HEK293 (cell line): ENCODE measurements around the gene CCDC201.

ENCODE experiments used
- CTCF ChIA-PET: fragments of 350-600 bp; formaldehyde crosslinking; extraction: SDS; loops from one replicate; lab custom pipeline; 2021; ENCODE audit warnings: antibody characterized with exemption; lab: Yijun Ruan, JAX
- POLR2A ChIA-PET: fragments of 300-600 bp; formaldehyde crosslinking; extraction: SDS; loops from one replicate; lab custom pipeline; 2020; ENCODE audit warnings: antibody characterized with exemption, inconsistent platforms; lab: Yijun Ruan, JAX
- H3K27ac ChIP-seq: fragments of 200-500 bp; sonication (Bioruptor generic); 2 replicates; pipeline ENCODE4 v1.5.1; 2014; ENCODE audit warnings: low read depth, low read length, control low read depth, inconsistent platforms; ENCODE audit errors: extremely low read depth
- H3K36me3 ChIP-seq, 2 experiments: fragments of 200-500 bp in 1 of 2; sonication (Bioruptor generic) in 1 of 2; 1 replicate in 1 of 2; 2 replicates in 1 of 2; pipeline ENCODE4 v1.5.1; 2014 to 2017; ENCODE audit warnings: inconsistent platforms in 2 of 2, low read length in 2 of 2; ENCODE audit not compliant: control insufficient read depth in 2 of 2, insufficient read depth in 1 of 2
- H3K4me1 ChIP-seq: fragments of 200-500 bp; sonication (Bioruptor generic); 2 replicates; pipeline ENCODE4 v1.5.1; 2014; ENCODE audit warnings: mild to moderate bottlenecking, low read length, inconsistent platforms; ENCODE audit not compliant: control insufficient read depth, insufficient read depth
- H3K4me3 ChIP-seq: 2 replicates; pipeline ENCODE4 v1.5.1; 2011; ENCODE audit warnings: low read depth, mild to moderate bottlenecking, control low read depth, low read length, moderate library complexity
- H3K9me3 ChIP-seq: fragments of 200-500 bp; sonication (Bioruptor generic); 2 replicates; pipeline ENCODE4 v1.5.1; 2014; ENCODE audit warnings: low read depth, low read length, inconsistent platforms; ENCODE audit not compliant: control insufficient read depth, insufficient read depth
- GLIS2 ChIP-seq: fragments of 450-650 bp; formaldehyde crosslinking; IDR thresholded peaks from 2 replicates; pipeline ENCODE4 v1.5.1; 2016; ENCODE audit warnings: missing biosample characterization, missing genetic modification characterization
- KLF7 ChIP-seq: fragments of 450-650 bp; formaldehyde crosslinking; IDR thresholded peaks from 2 replicates; pipeline ENCODE4 v1.5.1; 2016; ENCODE audit warnings: missing biosample characterization, missing genetic modification characterization, borderline replicate concordance
- MYNN ChIP-seq: fragments of 450-650 bp; formaldehyde crosslinking; IDR thresholded peaks from 2 replicates; pipeline ENCODE4 v1.5.1; 2016; ENCODE audit warnings: missing biosample characterization, missing genetic modification characterization, borderline replicate concordance
- PRDM6 ChIP-seq: fragments of 450-650 bp; formaldehyde crosslinking; IDR thresholded peaks from 2 replicates; pipeline ENCODE4 v1.5.1; 2017; ENCODE audit warnings: missing biosample characterization, missing genetic modification characterization
- RBAK ChIP-seq: fragments of 450-650 bp; formaldehyde crosslinking; IDR thresholded peaks from 2 replicates; pipeline ENCODE4 v1.5.1; 2016; ENCODE audit warnings: missing biosample characterization, missing genetic modification characterization
- SCRT1 ChIP-seq: fragments of 450-650 bp; formaldehyde crosslinking; IDR thresholded peaks from 2 replicates; pipeline ENCODE4 v1.5.1; 2016; ENCODE audit warnings: missing biosample characterization, missing genetic modification characterization, borderline replicate concordance
- TCF7L2 ChIP-seq: IDR thresholded peaks from 2 replicates; pipeline ENCODE4 v1.6.1; 2011; ENCODE audit warnings: low read depth, mild to moderate bottlenecking, inconsistent platforms, low read length, moderate library complexity, borderline replicate concordance
- TSHZ1 ChIP-seq: fragments of 450-650 bp; formaldehyde crosslinking; IDR thresholded peaks from 2 replicates; pipeline ENCODE4 v1.5.1; 2016; ENCODE audit warnings: missing biosample characterization, missing genetic modification characterization, borderline replicate concordance
- ZBTB26 ChIP-seq: fragments of 450-650 bp; formaldehyde crosslinking; optimal IDR thresholded peaks from 2 replicates; pipeline ENCODE3; 2016; ENCODE audit warnings: missing biosample characterization, mild to moderate bottlenecking, missing genetic modification characterization
- ZFHX2 ChIP-seq: fragments of 450-650 bp; formaldehyde crosslinking; conservative IDR thresholded peaks from 2 replicates; pipeline ENCODE4 v1.5.1; 2016; ENCODE audit warnings: missing biosample characterization, missing genetic modification characterization
- ZNF133 ChIP-seq: fragments of 450-650 bp; formaldehyde crosslinking; IDR thresholded peaks from 2 replicates; pipeline ENCODE4 v1.5.1; 2016; ENCODE audit warnings: missing biosample characterization, missing genetic modification characterization
- ZNF184 ChIP-seq: fragments of 450-650 bp; IDR thresholded peaks from 2 replicates; pipeline ENCODE4 v1.5.1; 2018; ENCODE audit warnings: missing biosample characterization, mild to moderate bottlenecking, missing genetic modification characterization
- ZNF19 ChIP-seq: fragments of 450-650 bp; formaldehyde crosslinking; IDR thresholded peaks from 2 replicates; pipeline ENCODE4; 2016; ENCODE audit warnings: missing biosample characterization, missing genetic modification characterization, low read depth
- ZNF248 ChIP-seq: fragments of 450-650 bp; formaldehyde crosslinking; IDR thresholded peaks from 2 replicates; pipeline ENCODE4 v1.5.1; 2017; ENCODE audit warnings: missing biosample characterization, missing genetic modification characterization
- ZNF292 ChIP-seq: fragments of 450-650 bp; formaldehyde crosslinking; IDR thresholded peaks from 2 replicates; pipeline ENCODE4 v1.5.1; 2016; ENCODE audit warnings: low read depth, missing biosample characterization, missing genetic modification characterization, borderline replicate concordance
- ZNF37A ChIP-seq: fragments of 450-650 bp; IDR thresholded peaks from 2 replicates; pipeline ENCODE4 v1.5.1; 2018; ENCODE audit warnings: missing biosample characterization, missing genetic modification characterization
- ZNF426 ChIP-seq: fragments of 450-650 bp; formaldehyde crosslinking; IDR thresholded peaks from 2 replicates; pipeline ENCODE4 v1.5.1; 2017; ENCODE audit warnings: missing biosample characterization, missing genetic modification characterization, mild to moderate bottlenecking, inconsistent platforms, moderate library complexity
- ZNF433 ChIP-seq: fragments of 450-650 bp; formaldehyde crosslinking; IDR thresholded peaks from 2 replicates; pipeline ENCODE4 v1.5.1; 2016; ENCODE audit warnings: missing biosample characterization, missing genetic modification characterization, low read depth
- ZNF449 ChIP-seq: fragments of 450-650 bp; formaldehyde crosslinking; IDR thresholded peaks from 2 replicates; pipeline ENCODE4 v1.5.1; 2017; ENCODE audit warnings: missing biosample characterization, mild to moderate bottlenecking, missing genetic modification characterization, moderate library complexity
- ZNF580 ChIP-seq: fragments of 450-650 bp; formaldehyde crosslinking; IDR thresholded peaks from 2 replicates; pipeline ENCODE4 v1.5.1; 2016; ENCODE audit warnings: missing biosample characterization, missing genetic modification characterization
- ZNF600 ChIP-seq: fragments of 450-650 bp; formaldehyde crosslinking; IDR thresholded peaks from 2 replicates; pipeline ENCODE4 v1.5.1; 2016; ENCODE audit warnings: missing biosample characterization, missing genetic modification characterization
- ZNF624 ChIP-seq: fragments of 450-650 bp; formaldehyde crosslinking; IDR thresholded peaks from 2 replicates; pipeline ENCODE4 v1.5.1; 2017; ENCODE audit warnings: missing biosample characterization, missing genetic modification characterization
- ZNF629 ChIP-seq: fragments of 450-650 bp; formaldehyde crosslinking; IDR thresholded peaks from 2 replicates; pipeline ENCODE4 v1.5.1; 2017; ENCODE audit warnings: missing biosample characterization, missing genetic modification characterization
- ZNF654 ChIP-seq: fragments of 450-650 bp; formaldehyde crosslinking; IDR thresholded peaks from 2 replicates; pipeline ENCODE4 v1.5.1; 2016; ENCODE audit warnings: low read depth, missing biosample characterization, missing genetic modification characterization

Gene CCDC201

GRCh38 chr7:45921381-45921698 is 48.5 kb upstream of the CCDC201 start (continued):
- TF ChIP-seq SCRT1: no peak
- TF ChIP-seq ZNF19 (tag by site-specific recombination): no peak
- no peak for TF ChIP-seq ZNF624
- no peak for TF ChIP-seq ZNF629
- TF ChIP-seq ZNF433 (tag by site-specific recombination): no peak
- TF ChIP-seq ZNF580: no peak
- TF ChIP-seq ZNF426 (tag by site-specific recombination): no peak
- no peak for TF ChIP-seq ZNF248 (tag by site-specific recombination)

GRCh38 chr7:45920502-45921380 is 47.9 kb upstream of the CCDC201 start, which contains the start of gene IGFBP3:
TSS of gene IGFBP3 (minus strand) at chr7:45921272. CDS start at chr7:45921140, 132 bp downstream.
- ChIA-PET CTCF (interaction anchor here (0.6 to 3.9 kb wide), 20 partner anchors 8 to 1314 kb away, joined by 3 to 15 read pairs (median 4); no protein-coding TSS in a partner anchor), POLR2A (no interaction called here)
- H3K4me3 ChIP-seq: peak within 1 kb of the TSS; percentile 57
- no peaks in the 10 kb centered on the region for H3K9me3 ChIP-seq
- H3K27ac ChIP-seq: peak within 1 kb of the TSS; percentile 27; the same call in 1 of the 2 replicates
- H3K36me3 ChIP-seq: no peaks in the 10 kb centered on the region
- peaks cover 3% of the 10 kb centered on the region; the same call in 1 of the 2 replicates for H3K4me1 ChIP-seq
- TF ChIP-seq TSHZ1 (tag by site-specific recombination) (no peak), ZNF600 (tag by site-specific recombination) (no peak), TCF7L2 (no peak), ZFHX2 (tag by site-specific recombination) (0 out of 2 replicates have a peak, but pooled peaks have one; percentile 19), MYNN (tag by site-specific recombination) (no peak), ZNF184 (no peak), ZNF292 (no peak), ZBTB26 (tag by site-specific recombination) (peak; percentile 52), GLIS2 (tag by site-specific recombination) (no peak), ZNF654 (tag by site-specific recombination) (no peak), KLF7 (tag by site-specific recombination) (no peak), ZNF37A (tag by site-specific recombination) (no peak), ZNF133 (tag by site-specific recombination) (no peak), RBAK (tag by site-specific recombination) (no peak), PRDM6 (tag by site-specific recombination) (no peak), ZNF449 (tag by site-specific recombination) (peak; percentile 87), ZNF433 (tag by site-specific recombination) (no peak)
